GM12864 (cell line): ENCODE measurements around the gene TSPAN14.

Experiments
- DNase-seq: peaks from one replicate; pipeline ENCODE4 v3.0.0-alpha.2; 2011; ENCODE audit warnings: low read depth
- H3K4me3 ChIP-seq: 2 replicates; pipeline ENCODE4 v1.5.1; 2011; ENCODE audit warnings: mild to moderate bottlenecking, low read depth, low read length, control low read depth
- TF ChIP-seq, protein P1 (sequence below): IDR thresholded peaks from 2 replicates; pipeline ENCODE4 v1.5.1; 2011; ENCODE audit warnings: low read depth, mild to moderate bottlenecking, moderate library complexity, low read length, control low read depth, inconsistent platforms; ENCODE audit errors: missing control alignments

The TSPAN14 gene

DNA sequence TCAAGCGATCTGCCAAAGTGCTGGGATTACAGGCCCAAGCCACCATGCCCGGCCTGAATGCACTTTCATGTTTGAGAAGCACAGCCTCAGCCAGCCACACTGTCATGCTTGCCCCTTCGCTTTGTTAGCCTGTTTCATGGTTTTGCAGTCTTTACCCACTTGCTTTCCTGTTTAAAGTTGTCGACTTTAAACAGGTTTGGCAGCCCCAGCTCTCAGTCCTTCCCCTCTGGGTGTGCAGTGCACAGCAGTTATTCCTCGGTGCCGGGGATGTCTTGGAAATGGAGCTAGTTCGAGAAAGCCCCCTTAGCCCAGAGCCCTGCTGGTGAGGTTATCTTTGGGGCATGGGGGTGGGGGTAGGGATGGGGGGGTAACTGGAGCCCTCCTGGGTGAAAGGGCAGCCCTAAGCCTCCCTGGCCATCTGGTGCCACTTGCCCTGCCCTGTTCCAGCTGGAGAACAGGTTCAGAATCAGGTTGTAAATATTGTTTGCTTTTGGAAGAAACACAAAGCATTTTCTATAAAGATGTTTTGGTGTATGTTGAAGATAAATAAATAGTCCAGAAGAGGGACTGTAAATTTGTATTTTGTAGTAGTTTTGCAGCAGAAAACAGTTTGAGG, 14.8 kb downstream of the TSPAN14 start:
- DNase-seq: no peak
- H3K4me3 ChIP-seq: no peak overlapping the region
- TF ChIP-seq, protein P1, sequence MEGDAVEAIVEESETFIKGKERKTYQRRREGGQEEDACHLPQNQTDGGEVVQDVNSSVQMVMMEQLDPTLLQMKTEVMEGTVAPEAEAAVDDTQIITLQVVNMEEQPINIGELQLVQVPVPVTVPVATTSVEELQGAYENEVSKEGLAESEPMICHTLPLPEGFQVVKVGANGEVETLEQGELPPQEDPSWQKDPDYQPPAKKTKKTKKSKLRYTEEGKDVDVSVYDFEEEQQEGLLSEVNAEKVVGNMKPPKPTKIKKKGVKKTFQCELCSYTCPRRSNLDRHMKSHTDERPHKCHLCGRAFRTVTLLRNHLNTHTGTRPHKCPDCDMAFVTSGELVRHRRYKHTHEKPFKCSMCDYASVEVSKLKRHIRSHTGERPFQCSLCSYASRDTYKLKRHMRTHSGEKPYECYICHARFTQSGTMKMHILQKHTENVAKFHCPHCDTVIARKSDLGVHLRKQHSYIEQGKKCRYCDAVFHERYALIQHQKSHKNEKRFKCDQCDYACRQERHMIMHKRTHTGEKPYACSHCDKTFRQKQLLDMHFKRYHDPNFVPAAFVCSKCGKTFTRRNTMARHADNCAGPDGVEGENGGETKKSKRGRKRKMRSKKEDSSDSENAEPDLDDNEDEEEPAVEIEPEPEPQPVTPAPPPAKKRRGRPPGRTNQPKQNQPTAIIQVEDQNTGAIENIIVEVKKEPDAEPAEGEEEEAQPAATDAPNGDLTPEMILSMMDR: no peak

DNA sequence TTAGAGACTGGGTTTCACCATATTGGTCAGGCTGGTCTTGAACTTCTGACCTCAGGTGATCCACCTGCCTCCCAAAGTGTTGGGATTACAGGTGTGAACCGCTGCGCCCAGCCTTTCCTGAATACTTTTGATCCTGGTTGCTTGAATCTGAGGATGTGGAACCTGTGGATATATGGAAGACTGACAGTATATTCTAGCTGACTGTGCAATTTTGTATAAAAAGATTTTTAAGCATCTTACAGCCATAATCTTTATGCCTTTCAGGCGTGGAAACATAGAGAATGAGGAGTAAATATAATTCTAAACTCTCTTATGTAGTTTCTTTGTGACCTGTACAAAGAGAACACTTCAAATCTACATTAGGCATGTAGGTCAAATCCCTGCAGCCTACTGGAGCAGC, 16.2 kb downstream of the TSPAN14 start:
- DNase-seq: no peak
- H3K4me3 ChIP-seq: no peak overlapping the region
- TF ChIP-seq, protein P1: no peak

DNA sequence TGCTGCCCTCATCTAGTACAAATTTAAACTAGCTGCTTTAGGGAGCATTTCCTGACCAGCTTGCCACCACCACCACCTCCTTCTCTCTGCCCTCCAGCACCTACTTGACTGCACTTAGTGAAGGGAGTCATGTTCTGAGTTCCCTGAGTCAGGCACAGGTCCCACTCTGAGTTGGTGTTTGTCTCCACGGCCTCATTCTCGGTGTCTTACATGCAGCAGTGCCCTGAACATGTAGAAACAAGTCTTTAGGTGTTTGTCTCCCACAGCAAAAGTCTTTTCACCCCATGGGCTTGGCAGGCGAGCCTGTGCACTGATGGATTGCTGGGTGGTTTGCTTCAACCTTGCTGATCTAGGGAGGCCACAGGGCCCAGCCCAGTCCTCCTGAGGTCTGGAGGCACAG, 16.9 kb downstream of the TSPAN14 start:
- H3K4me3 ChIP-seq: no peak overlapping the region
- TF ChIP-seq, protein P1: no peak
- DNase-seq: no peak

DNA sequence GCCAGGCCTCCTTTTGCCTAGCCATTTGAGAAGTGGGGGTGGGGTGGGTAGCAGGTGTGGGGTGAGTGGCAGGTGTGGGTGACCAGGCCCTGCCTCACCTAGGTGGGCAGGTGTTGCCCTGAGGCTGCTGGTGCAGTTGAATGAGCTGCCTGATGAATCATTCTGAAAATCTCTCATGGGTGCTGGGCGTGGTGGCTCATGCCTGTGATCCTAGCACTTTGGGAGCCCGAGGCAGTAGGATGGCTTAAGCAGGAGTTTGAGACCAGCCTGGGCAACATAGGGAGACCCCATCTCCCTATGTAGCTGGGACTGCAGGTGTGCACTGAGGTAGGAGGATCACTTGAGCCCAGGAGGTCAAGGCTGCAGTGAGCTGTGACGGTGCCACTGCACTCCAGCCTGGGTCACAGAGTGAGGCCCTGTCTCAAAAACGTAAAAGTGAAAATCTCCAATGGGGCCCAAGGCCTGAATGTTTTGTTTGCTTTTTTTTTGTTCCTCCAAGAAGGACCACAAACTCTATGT, 17.7 kb downstream of the TSPAN14 start:
- DNase-seq: no peak
- TF ChIP-seq, protein P1: no peak
- H3K4me3 ChIP-seq: no peak overlapping the region; the same call in 1 of the 2 replicates

DNA sequence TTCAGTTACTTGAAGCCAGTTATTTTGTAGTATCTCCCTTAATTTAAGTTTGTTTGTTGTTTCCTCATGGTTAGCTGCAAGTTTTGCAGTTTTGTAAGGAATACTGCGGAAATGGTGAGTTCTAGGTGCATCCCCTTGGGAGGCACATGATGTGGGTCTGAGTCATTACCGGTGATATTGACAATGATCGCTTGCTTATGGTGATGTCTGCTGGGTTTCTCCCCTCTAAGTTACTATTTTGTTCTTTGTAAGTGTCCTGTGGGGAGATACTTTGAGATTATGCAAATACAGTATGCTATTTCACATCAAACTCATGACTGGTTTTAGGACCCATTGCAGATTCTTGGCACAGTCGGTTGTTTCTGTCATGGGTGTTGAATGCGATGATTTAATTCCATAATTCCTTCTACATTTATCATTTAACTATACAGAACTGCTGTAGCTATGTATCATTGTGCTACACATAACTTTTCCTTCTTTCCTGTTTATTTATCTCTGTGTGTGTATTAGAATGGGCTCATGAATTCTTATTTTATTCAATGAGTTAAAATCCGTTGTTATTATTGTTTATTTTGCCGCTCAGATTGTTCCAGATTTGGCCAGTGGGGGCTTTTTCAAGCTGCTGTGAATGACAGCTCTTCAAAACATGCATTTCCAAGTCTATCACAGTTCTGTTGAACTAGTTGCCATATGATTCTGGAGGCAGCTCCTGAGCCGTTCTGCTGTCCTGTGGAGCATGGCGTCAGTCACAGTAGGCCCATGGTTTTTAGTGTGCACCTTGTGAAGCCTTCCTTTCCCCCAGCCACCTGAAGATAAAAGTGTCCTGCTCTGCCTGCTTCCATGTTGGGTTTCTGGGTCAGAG, 18.4 kb downstream of the TSPAN14 start:
- TF ChIP-seq, protein P1: peak; percentile 16
- DNase-seq: peak; percentile 75
- peak overlapping the region; percentile 2; the same call in 1 of the 2 replicates for H3K4me3 ChIP-seq

DNA sequence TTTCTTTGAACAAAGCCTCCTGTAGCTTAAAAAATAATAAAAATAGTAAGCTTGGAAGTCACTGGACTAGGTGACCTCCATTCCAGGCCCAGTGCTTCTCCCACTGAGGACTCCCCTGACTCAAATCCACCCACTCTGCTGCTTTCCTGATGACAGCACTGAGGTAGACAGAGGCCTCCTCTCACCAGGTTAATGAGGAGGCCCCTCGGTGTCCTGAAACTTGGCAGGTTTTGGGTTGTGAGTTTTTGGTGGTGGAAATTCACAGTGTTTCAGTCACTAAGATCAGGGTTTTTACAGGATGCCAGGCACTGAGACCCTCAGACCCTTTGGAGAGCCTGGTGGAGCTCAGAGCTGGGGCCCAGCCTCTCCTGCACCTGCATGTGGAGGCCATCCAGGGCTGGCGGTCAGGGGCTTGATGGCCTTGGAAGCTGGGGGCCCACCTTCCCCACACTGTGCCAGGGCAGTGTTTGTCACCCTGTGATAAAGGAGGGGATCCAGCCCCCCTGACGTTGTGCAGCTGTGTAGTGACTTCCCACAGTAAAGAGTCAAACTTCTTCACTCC, 19.1 kb downstream of the TSPAN14 start:
- no peak for DNase-seq
- H3K4me3 ChIP-seq: peak overlapping the region; percentile 2; the same call in 1 of the 2 replicates
- TF ChIP-seq, protein P1: no peak
